IPS-NIHi7 (cell line): ENCODE data around the gene NKG7.
"Not testable (repeated sequence)": the region's sequence is repeated elsewhere in the genome, so short reads cannot be mapped to it uniquely, and the experiment has no call there.

ENCODE experiments used
- DNase-seq: peaks from one replicate; pipeline ENCODE4 v3.0.0; 2012; ENCODE audit warnings: mixed read lengths; ENCODE audit errors: extremely low spot score

NKG7 gene

GRCh38 chr19:51372649-51373504 lies at the start of gene NKG7:
Gene NKG7, minus strand, starts transcription at chr19:51372654. Its CDS starts 119 bp downstream, at chr19:51372535.
- no peak for DNase-seq

- peak; percentile 98 for DNase-seq
Observed at GRCh38 chr19:51422053-51422448, 49.6 kb upstream of the NKG7 start.

GRCh38 chr19:51421229-51422052 lies 49.0 kb upstream of the NKG7 start:
- peak; percentile 40 for DNase-seq

- DNase-seq = not testable (repeated sequence)
Observed at GRCh38 chr19:51420511-51420910, 48.1 kb upstream of the NKG7 start.

GRCh38 chr19:51418707-51419106 lies 46.3 kb upstream of the NKG7 start:
- no peak for DNase-seq

- DNase-seq = no peak
Observed at GRCh38 chr19:51417810-51418157, 45.3 kb upstream of the NKG7 start.

GRCh38 chr19:51417107-51417809 lies 44.8 kb upstream of the NKG7 start, which contains the start of gene SIGLEC10:
Gene SIGLEC10, minus strand, starts transcription at chr19:51417642. Its CDS starts 61 bp downstream, at chr19:51417581.
- no peak for DNase-seq

GRCh38 chr19:51416422-51416821 lies 44.0 kb upstream of the NKG7 start:
- DNase-seq = not testable (repeated sequence)

- no peak for DNase-seq
Observed at GRCh38 chr19:51415187-51415586, 42.7 kb upstream of the NKG7 start.

GRCh38 chr19:51410950-51411748 lies 38.7 kb upstream of the NKG7 start:
- no peak for DNase-seq

- peak; percentile 73 for DNase-seq
Observed at GRCh38 chr19:51407511-51408131, 35.2 kb upstream of the NKG7 start.

GRCh38 chr19:51402117-51402516 lies 29.7 kb upstream of the NKG7 start:
- no peak for DNase-seq

GRCh38 chr19:51399936-51400335 lies 27.5 kb upstream of the NKG7 start:
- DNase-seq = not testable (repeated sequence)

- no peak for DNase-seq
Observed at GRCh38 chr19:51399231-51399630, 26.8 kb upstream of the NKG7 start.

- DNase-seq = peak; percentile 46
Observed at GRCh38 chr19:51398096-51398704, 25.7 kb upstream of the NKG7 start.

- DNase-seq = not testable (repeated sequence)
Observed at GRCh38 chr19:51397453-51397852, 25.0 kb upstream of the NKG7 start.

- DNase-seq = no peak
Observed at GRCh38 chr19:51396175-51396574, 23.7 kb upstream of the NKG7 start.

- peak; percentile 98 for DNase-seq
Observed at GRCh38 chr19:51394050-51394836, 21.8 kb upstream of the NKG7 start.

GRCh38 chr19:51392701-51393100 lies 20.2 kb upstream of the NKG7 start:
- DNase-seq = no peak
